Keratinocyte (primary cell): ENCODE data around the gene LHFPL3.

Experiments
- EZH2 ChIP-seq: IDR thresholded peaks from one replicate; pipeline ENCODE4 v1.6.1; 2012; ENCODE audit warnings: inconsistent platforms, mild to moderate bottlenecking, low read length, moderate library complexity
- TF ChIP-seq, protein P1 (sequence below), 3 experiments: IDR thresholded peaks in 1 of 3; conservative IDR thresholded peaks in 1 of 3; optimal IDR thresholded peaks in 1 of 3; 2 replicates in 2 of 3; 3 replicates in 1 of 3; pipeline versions ENCODE3 to v1.5.1; 2011; ENCODE audit warnings: low read length in 3 of 3, mild to moderate bottlenecking in 3 of 3, moderate library complexity in 2 of 3, control low read depth in 1 of 3, inconsistent platforms in 1 of 3; ENCODE audit not compliant: insufficient read depth in 2 of 3; ENCODE audit errors: extremely low read depth in 1 of 3

DNA sequence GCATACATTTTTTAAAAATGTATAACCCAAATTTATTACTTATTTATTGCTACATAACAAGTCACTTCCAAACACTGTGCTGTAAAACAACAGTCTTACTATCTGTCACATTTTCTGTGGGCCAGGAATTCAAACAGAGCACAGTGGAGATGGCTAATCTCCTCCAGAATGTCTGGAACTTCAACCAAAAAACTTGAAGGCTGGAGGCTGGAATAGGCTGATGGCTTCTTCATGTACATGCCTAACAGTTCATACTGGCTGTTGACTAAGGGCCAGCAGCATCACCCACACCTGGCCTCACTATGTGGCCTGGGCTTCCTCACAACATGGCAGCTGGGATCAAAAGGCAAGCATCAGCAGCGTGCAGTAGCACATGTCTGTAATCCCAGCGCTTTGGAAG is 593.2 kb downstream of the LHFPL3 start:
- TF ChIP-seq EZH2: no peak
- TF ChIP-seq, protein P1, sequence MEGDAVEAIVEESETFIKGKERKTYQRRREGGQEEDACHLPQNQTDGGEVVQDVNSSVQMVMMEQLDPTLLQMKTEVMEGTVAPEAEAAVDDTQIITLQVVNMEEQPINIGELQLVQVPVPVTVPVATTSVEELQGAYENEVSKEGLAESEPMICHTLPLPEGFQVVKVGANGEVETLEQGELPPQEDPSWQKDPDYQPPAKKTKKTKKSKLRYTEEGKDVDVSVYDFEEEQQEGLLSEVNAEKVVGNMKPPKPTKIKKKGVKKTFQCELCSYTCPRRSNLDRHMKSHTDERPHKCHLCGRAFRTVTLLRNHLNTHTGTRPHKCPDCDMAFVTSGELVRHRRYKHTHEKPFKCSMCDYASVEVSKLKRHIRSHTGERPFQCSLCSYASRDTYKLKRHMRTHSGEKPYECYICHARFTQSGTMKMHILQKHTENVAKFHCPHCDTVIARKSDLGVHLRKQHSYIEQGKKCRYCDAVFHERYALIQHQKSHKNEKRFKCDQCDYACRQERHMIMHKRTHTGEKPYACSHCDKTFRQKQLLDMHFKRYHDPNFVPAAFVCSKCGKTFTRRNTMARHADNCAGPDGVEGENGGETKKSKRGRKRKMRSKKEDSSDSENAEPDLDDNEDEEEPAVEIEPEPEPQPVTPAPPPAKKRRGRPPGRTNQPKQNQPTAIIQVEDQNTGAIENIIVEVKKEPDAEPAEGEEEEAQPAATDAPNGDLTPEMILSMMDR (optimal IDR thresholded peaks at IDR 0.05 in 1 of 3, IDR thresholded peaks at IDR 0.05 in 1 of 3, conservative IDR thresholded peaks at IDR 0.05 in 1 of 3; ENCODE audit: extremely low read depth in 1 of 3, insufficient read depth in 2 of 3, low read length in 3 of 3): no peak
